GM18861 (cell line): Measurements from ENCODE around the gene C12orf56.
A peak's percentile ranks its signal among the peaks of the same experiment; 100 is the strongest.

Experiments used
- ATAC-seq: cut with Tn5 transposase; IDR thresholded peaks from one replicate; pipeline ENCODE4 v1.9.1; 2021; ENCODE audit not compliant: unreplicated experiment

The C12orf56 gene

DNA sequence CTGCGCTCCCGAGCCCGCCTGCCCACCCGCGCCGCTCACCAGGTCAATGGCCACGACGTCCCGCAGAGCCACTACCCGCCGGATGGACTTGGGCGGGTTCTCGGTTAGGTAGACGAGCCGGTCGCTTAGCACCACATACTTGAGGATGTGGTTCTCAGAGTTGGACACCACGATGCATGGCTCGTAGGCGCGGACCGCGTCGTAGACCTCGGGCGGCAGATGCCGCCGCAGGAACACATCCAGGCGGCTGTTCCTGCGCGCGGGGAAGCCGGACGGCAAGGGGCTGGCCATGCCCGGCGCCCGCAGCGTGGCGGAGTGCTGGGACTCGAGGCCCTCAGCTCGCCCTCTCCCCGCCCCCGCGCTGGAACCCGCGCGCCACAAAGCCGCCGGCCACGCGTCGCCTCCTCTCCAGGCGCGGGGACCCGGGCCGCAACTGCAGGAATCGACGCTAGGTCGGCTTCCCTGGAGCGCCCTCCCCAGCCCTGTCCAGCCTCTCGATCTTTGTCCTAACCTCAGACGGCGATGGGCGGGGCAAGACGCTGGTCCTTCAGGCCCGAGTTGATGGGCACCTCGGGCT is at the start of gene C12orf56:
Gene C12orf56, minus strand, starts transcription at position 484 of the 577 bp plus-strand sequence. Its CDS starts 193 bp downstream, at position 291.
- ATAC-seq = no peak

DNA sequence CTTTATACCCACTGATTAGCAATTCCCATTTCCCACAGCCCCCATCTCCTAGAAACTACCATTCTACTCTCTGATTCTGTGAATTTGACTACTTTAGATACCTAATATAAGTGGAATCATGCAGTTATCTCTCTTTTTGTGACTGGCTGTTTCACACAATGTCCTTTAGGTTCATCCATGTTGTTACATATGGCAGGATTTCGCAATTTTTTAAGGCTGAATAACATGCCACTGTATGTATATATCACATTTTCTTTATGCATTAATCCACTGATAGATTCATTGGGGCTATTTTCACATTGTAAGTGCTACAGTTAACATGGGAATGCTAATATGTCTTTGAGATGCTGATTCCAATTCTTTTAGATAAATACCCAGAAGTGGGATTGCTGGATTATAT is 49.5 kb upstream of the C12orf56 start:
- no peak for ATAC-seq

DNA sequence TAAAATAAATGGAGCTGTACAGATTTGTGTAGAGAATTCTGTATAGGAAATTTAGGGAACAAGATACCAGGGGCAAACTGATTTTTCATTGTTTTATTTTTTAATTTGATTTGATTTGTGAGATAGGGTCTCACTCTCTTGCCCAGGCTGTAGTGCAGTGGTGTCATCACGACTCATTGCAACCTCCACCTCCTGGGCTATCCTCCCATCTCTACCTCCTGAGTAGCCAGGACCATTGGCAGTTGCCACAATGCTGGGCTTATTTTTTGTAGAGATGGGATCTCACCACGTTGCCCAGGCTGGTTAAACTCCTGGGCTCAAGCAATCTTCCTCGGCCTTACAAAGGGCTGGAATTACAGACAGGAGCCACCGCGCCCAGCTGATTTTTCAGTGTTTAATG is 43.4 kb upstream of the C12orf56 start:
- ATAC-seq = no peak

GRCh38 chr12:64431791-64432190 is 41.2 kb upstream of the C12orf56 start:
- no peak for ATAC-seq

- no peak for ATAC-seq
Measured at GRCh38 chr12:64430886-64431285, 40.3 kb upstream of the C12orf56 start.

DNA sequence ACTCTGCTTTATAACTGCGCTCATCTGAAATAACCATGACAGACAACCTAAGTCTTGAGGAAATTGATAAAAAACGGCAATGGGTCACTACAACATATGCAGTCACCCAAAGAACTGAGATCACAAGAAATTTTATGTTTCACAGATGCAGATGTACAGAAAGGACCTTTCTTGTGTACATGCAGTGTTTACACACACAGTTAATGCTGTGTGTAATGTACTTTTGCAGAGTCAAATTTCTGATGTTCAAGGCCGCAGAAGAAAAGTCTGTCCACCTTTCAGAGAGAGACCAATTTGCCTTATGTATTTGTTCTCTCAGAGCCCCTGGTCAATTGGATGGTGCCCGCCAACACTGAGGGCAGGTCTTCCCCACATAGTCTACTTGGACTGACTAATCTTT is 38.4 kb upstream of the C12orf56 start:
- ATAC-seq = no peak

DNA sequence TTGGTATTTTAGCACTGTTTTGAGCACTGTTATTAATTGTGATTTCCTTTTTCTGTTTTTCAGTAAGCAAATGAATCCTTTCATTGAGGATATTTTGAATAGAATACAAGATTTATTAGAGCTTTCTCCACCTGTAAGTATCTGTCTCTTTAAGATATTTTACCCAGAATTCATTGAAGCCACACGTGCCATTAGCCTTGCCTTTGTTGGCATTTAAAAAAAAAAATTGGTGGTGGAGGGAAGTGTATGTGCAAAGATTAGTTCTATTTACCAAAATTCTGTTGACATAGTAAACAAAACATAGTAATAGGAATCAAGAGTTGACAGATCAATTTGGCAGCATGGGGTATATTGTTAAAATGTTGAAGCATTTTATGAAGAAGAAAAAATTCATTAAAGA is 37.4 kb upstream of the C12orf56 start:
- ATAC-seq = no peak

DNA sequence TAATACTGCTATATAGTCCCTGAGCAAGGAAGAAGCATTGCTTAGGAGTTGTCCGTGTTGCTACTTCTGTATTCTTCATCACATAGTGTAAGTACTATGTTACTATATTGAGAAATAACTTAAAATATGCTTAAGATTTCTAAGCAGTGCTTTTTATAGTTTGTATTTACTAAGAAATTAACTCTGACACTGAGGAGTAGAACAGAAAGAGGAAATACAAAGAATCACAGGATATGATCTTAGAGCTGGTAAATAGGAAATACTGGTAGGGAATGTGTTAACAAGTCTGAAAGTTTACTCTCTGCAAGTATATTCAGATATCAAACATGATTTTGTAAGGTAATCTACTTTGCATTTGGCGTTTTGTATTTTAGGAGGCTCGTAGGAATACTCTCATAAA is 29.1 kb upstream of the C12orf56 start:
- ATAC-seq = no peak

DNA sequence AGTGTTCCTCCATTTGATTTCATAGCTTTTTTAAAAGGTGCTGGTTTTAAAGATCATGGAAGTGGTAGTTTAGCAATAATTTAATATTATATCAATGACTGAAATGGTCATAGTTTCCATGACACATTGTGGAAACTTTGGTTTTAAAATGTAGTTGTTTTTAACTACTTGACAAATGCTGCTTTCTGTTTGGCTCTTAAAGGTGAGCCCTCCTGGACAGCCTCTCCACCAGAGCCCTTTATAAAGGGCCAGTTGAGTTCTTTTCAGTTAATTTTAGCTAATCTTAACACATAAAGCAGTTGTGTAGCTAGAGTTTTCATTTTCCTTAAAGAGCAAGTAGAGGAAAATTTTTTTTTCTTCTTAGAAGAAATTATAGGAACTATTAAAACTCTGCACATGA is 27.7 kb upstream of the C12orf56 start:
- ATAC-seq = no peak

DNA sequence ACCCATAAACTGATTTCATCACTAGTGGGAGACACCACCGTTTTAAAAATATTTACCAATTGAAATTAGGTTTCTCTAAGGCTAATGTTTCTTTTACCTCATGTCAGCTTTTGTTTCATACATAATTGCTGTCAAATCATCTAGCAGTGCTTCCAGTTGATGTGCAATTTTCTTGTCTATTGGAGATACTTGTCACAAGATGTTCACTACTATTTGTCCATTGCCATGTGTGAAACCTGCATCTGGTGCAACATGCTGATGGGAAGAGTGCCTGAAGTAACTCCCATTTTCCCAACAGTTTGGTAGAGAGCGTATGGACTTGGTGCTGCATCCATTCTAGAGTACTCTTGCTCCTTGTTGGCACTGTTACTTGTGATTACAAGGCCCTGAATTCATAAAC is 23.3 kb upstream of the C12orf56 start:
- no peak for ATAC-seq

GRCh38 chr12:64412459-64412858 is 21.9 kb upstream of the C12orf56 start:
- no peak for ATAC-seq

DNA sequence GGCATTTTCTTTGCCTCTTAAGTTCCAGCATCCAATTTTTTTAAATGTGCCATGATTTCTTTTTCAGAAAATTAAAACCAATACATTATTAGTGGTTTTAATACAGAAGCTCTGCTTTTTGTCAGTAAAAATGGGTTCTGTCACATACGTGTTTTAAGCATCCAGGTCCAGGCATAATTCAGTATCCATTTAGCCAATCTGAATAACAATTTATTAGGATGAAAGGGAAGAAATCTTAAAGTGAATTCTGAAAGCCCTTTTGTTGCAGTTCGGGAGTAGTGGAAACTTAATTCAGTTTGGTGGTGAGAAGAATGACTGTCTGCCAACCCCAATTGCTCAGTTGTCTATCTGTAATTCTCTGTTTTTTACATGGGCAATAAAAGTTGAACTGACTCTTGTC is 20.9 kb upstream of the C12orf56 start:
- no peak for ATAC-seq

DNA sequence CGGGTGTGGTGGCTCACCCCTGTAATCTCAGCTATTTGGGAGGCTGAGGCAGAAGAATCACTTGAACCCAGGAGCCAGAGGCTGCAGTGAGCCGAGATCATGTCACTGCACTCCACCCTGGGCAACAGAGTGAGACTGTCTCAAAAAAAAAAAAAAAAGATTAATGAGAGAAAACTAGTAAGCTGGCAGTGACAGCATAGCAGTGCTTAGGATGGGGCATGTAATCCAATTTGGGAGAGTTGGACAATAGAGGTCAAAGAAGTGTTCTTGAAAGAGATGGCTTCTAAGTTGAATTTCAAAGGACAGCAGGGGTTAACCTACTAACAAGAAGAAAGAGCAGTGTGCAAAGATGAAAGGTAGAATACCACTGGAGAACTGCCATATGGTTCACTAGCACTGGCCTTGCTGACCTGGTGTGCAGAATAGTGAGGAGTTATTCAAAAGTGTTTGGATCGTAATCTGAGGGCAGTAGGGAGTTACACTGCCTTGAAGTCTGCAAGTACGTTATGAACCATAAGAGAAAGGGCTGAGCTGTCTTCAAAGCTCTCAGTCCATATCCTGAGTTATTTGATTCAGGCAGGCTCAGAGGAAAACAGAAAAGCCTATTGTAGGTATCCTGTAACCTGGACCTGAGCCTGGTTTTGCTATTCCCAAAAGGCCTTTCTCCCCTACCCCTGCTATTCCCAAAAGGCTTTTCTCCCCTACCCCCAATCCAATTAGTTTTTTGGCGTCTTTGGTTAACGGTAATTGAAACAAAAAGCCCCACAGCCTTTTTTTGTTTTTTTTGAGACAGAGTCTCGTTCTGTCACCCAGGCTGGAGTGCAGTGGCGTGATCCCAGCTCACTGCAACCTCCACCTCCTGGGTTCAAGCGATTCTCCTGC is 17.0 kb upstream of the C12orf56 start:
- no peak for ATAC-seq

GRCh38 chr12:64404470-64405256 is 14.1 kb upstream of the C12orf56 start:
- peak; percentile 15 for ATAC-seq

DNA sequence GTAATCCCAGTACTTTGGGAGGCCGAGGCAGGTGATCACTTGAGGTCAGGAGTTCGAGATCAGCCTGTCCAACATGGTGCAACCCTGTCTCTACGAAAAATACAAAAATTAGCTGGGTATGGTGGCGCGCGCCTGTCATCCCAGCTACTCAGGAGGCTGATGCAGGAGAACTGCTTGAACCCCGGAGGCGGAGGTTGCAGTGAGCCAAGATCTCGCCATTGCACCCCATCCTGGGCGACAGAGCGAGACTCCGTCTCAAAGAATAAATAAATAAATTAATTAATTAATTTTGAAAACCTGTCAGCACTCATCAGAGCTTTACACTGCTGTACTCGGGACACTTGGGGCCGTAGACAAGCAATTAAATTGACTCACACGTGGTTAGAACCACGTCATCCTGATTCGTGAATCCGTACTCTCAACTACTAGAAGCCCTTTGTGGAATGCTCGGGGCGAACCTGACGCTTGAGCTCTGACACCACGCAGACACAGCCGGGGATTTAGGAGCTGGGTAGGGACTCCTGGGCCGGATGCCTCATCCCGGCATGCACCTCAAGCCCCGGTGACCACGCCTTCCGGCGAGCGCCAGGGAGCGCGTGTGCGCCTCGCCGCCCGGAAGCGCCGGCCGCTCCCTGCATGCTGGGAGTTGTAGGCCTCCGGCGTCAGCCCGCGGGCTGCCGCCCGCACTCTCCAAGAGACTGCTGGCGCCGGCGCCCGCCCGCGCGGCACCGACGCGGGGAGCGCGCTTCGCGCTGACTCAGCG is 13.3 kb upstream of the C12orf56 start, which contains the start of gene XPOT:
Gene XPOT, plus strand, starts transcription at position 686 of the 763 bp plus-strand sequence. CDS start 5,644 bp downstream, outside the sequence.
- ATAC-seq = peak; percentile 96

DNA sequence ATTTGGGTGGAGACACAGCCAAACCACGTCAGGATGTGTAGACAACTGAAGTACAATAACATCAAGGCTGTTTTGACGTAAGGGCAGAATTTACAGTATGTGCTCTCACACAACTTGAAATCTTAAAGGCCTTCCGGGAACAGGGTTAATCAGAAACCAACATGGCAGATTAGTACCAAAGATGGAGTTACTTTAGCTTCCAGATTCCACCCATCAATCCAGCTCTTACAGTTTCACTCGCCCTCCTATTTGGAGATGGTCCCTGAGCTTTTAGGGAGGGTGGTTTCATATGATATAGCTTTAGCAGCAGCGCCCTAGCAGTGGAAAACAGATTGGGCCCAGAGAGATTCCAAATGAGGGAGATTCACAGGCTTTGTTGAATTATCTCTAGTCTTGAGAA is 11.6 kb upstream of the C12orf56 start:
- ATAC-seq = no peak

DNA sequence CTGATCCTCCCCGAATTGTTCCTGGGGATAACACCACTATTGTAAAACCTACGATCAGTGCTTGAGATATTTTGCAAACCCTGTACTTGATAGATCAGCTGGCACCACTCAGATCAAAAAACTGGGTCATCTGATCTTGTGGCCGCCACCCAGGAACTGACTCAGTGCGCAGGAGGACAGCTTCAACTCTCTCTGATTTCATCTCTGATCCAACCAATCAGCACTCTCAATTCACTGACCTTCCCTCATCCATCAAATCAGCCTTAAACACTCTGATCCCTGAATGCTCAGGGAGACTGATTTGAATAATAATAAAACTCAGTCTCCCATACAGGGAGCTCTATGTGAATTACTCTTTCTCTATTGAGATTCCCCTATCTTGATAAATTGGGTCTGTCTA is 9.5 kb upstream of the C12orf56 start:
- no peak for ATAC-seq

GRCh38 chr12:64395739-64396138 is 5.2 kb upstream of the C12orf56 start:
- ATAC-seq = no peak

GRCh38 chr12:64392221-64392620 is 1.7 kb upstream of the C12orf56 start:
- no peak for ATAC-seq

DNA sequence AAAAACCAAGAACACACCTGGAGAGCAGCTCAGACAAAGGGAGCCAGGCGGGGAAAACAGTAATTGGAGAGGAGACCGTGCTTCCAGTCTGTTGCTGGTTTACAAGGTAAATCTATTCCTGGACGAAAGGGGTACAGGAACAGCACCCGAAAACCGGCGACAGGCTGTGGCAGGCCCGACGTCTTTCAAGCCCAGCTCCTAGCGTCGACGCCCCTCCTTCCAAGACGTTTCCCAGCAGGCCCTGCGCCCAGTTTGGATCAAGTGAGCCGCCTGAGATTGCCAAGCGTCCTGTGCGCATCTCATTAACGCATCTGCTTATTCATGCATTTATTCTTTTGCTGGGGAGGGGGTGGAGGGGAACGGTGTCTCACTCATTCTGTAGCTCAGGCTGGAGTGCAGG is 1.4 kb downstream of the C12orf56 start:
- ATAC-seq = no peak
